ENCODE measurements around the gene USP40.
A peak's percentile ranks its signal among the peaks of the same experiment; 100 is the strongest.

The USP40 gene

GRCh38 chr2:233474308-233475160, 92.0 kb downstream of the USP40 start:
- Histone ChIP-seq H3K4me3 (no peak overlapping the region), H3K27ac (peak overlapping the region; percentile 70 to 85)
- DNase-seq (ENCODE audit: low spot score) = no peak
- TF ChIP-seq CTCF (IDR thresholded peaks at IDR 0.05) = no peak

GRCh38 chr2:233473878-233474277, 92.7 kb downstream of the USP40 start:
- no peak overlapping the region for H3K4me3 ChIP-seq
- H3K27ac ChIP-seq = peak overlapping the region; percentile 70 to 85
- DNase-seq (ENCODE audit: low spot score) = no peak
- no peak for TF ChIP-seq CTCF (IDR thresholded peaks at IDR 0.05)

GRCh38 chr2:233473386-233473791, 93.2 kb downstream of the USP40 start:
- DNase-seq (ENCODE audit: low spot score) = peak; percentile 64
- Histone ChIP-seq H3K4me3 (no peak overlapping the region), H3K27ac (peak overlapping the region in 1 of 2 donors; percentile 85)
- TF ChIP-seq CTCF (IDR thresholded peaks at IDR 0.05) = no peak

GRCh38 chr2:233471291-233472035, 95.1 kb downstream of the USP40 start:
- no peak for TF ChIP-seq CTCF (IDR thresholded peaks at IDR 0.05)
- no peak overlapping the region for H3K4me3 ChIP-seq
- peak; percentile 59 for DNase-seq (ENCODE audit: low spot score)
- H3K27ac ChIP-seq = no peak overlapping the region

- peak overlapping the region; percentile 60 to 88 for H3K27ac ChIP-seq
- no peak overlapping the region for H3K4me3 ChIP-seq
- TF ChIP-seq CTCF (IDR thresholded peaks at IDR 0.05) = no peak
- DNase-seq (ENCODE audit: low spot score) = peak; percentile 68
Observed at GRCh38 chr2:233470839-233471238, 95.7 kb downstream of the USP40 start.

- DNase-seq (ENCODE audit: low spot score) = peak; percentile 75
- Histone ChIP-seq H3K4me3 (peak overlapping the region; percentile 37), H3K27ac (peak overlapping the region; percentile 60 to 88)
- TF ChIP-seq CTCF (IDR thresholded peaks at IDR 0.05) = no peak
Observed at GRCh38 chr2:233470011-233470687, 96.4 kb downstream of the USP40 start.

Measured in coronary artery (tissue), 2 donors.